Mucosa of stomach (tissue), 1 donor: ENCODE results near the gene VAPB.

Source experiments
- H3K27me3 ChIP-seq: one replicate; pipeline ENCODE4 v1.7.0; 2013; ENCODE audit warnings: mild to moderate bottlenecking, low read length; ENCODE audit not compliant: control insufficient read depth, insufficient read depth
- H3K36me3 ChIP-seq: one replicate; pipeline ENCODE4 v1.7.0; 2013; ENCODE audit warnings: low read length; ENCODE audit not compliant: control insufficient read depth, insufficient read depth
- H3K4me1 ChIP-seq: one replicate; pipeline ENCODE4 v1.7.0; 2013; ENCODE audit warnings: mild to moderate bottlenecking, low read length; ENCODE audit not compliant: control insufficient read depth, insufficient read depth
- H3K4me3 ChIP-seq: one replicate; pipeline ENCODE4 v1.7.0; 2013; ENCODE audit warnings: low read length
- H3K9ac ChIP-seq: one replicate; pipeline ENCODE4 v1.7.0; 2013; ENCODE audit warnings: mild to moderate bottlenecking, low read length, moderate library complexity
- H3K9me3 ChIP-seq: one replicate; pipeline ENCODE4 v1.7.0; 2013; ENCODE audit warnings: mild to moderate bottlenecking, low read length, moderate library complexity; ENCODE audit not compliant: control insufficient read depth
- donor health status: Pancreatic carcinoma.

VAPB gene

GRCh38 chr20:58471193-58472164 is 82.5 kb downstream of the VAPB start:
- Histone ChIP-seq H3K4me1 (no peaks in the 10 kb centered on the region), H3K9ac (no peak overlapping the region), H3K9me3 (no peaks in the 10 kb centered on the region), H3K36me3 (no peaks in the 10 kb centered on the region), H3K27me3 (peaks cover 4% of the 10 kb centered on the region), H3K4me3 (no peak overlapping the region)

DNA sequence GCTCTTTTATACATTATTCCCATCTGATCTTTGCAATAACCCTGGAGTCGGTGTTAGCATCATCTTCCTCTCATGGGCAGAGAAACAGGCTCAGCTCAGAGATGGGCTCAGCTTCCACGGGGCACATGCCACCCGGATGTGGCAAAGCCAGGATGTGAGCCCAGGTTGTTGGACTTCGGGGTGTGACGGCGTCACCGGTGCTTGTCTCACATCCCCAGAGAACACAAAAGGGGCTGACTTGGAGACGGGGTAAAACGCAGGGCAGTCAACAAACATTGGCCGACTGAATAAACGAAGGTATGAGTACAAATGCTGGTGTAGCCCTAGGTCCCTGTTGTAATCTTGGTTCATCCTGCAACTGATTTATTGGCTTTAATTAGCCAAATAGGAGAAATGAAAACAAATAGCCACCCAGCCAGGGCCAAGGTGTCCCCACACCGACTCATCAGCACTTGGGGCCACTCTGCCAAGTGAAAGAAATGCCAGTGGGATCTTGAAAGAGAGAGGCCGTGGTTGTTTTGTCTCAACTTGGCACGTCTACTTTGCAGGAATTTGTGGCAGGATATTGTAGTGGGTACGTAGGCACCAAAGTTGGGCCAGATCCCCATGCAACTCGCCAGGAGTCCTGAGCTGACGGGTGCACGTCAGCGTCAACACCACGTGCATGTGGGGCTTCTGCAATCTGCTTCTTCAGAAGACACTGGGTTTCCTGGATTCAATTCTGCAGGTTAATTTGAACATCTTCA is 83.4 kb downstream of the VAPB start:
- H3K9ac ChIP-seq: no peak overlapping the region

GRCh38 chr20:58473453-58474425 is 84.7 kb downstream of the VAPB start:
- Histone ChIP-seq H3K36me3 (no peaks in the 10 kb centered on the region), H3K9me3 (no peaks in the 10 kb centered on the region), H3K9ac (no peak overlapping the region), H3K4me3 (no peak overlapping the region), H3K27me3 (no peaks in the 10 kb centered on the region), H3K4me1 (no peaks in the 10 kb centered on the region)

More for the DNA sequence above, 83.4 kb downstream of the VAPB start:
- H3K4me3 ChIP-seq: no peak overlapping the region
- H3K36me3 ChIP-seq: no peaks in the 10 kb centered on the region
- H3K4me1 ChIP-seq: no peaks in the 10 kb centered on the region
- no peaks in the 10 kb centered on the region for H3K9me3 ChIP-seq
- no peaks in the 10 kb centered on the region for H3K27me3 ChIP-seq

- H3K9me3 ChIP-seq: no peaks in the 10 kb centered on the region
- H3K4me1 ChIP-seq: no peaks in the 10 kb centered on the region
- H3K27me3 ChIP-seq: no peaks in the 10 kb centered on the region
- H3K36me3 ChIP-seq: no peaks in the 10 kb centered on the region
- H3K4me3 ChIP-seq: no peak overlapping the region
- no peak overlapping the region for H3K9ac ChIP-seq
Observed at GRCh38 chr20:58475466-58475865, 86.4 kb downstream of the VAPB start.

GRCh38 chr20:58478141-58478805 is 89.2 kb downstream of the VAPB start:
- Histone ChIP-seq H3K9ac (no peak overlapping the region), H3K27me3 (no peaks in the 10 kb centered on the region), H3K4me3 (no peak overlapping the region), H3K4me1 (no peaks in the 10 kb centered on the region), H3K9me3 (no peaks in the 10 kb centered on the region), H3K36me3 (no peaks in the 10 kb centered on the region)

- Histone ChIP-seq H3K4me1 (no peaks in the 10 kb centered on the region), H3K9me3 (no peaks in the 10 kb centered on the region), H3K4me3 (no peak overlapping the region), H3K9ac (no peak overlapping the region), H3K27me3 (no peaks in the 10 kb centered on the region), H3K36me3 (no peaks in the 10 kb centered on the region)
Observed at GRCh38 chr20:58479726-58480440, 90.9 kb downstream of the VAPB start.

- H3K4me1 ChIP-seq: no peaks in the 10 kb centered on the region
- H3K9ac ChIP-seq: no peak overlapping the region
- H3K36me3 ChIP-seq: no peaks in the 10 kb centered on the region
- H3K4me3 ChIP-seq: no peak overlapping the region
- no peaks in the 10 kb centered on the region for H3K9me3 ChIP-seq
- no peaks in the 10 kb centered on the region for H3K27me3 ChIP-seq
Observed at GRCh38 chr20:58480551-58481336, 91.7 kb downstream of the VAPB start.

DNA sequence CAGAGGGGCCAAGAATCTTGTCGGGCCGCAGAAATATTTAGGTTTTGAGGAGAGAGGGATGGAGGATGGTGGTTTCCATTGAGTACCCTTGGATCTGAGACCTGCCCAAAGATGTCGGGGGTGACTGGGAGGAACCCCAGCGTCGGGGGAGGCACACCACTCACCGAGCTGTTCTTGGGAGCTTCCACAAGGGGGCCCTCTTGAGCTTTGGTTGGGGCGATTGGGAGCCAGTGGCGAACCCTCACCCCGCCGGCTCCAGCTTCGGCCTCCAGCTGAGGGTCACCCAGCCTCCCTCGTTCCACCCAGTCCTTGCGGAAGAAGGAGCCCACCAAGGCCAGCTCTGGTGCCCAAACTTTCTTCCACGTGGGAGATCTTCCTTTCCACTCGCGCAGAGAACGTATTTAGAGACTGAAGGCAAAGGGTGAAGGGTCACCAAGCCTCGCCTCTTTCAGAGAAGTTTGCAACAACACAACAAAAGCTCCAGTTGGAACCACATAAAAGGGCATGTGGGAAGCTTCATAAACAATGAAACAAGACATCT is 92.5 kb downstream of the VAPB start:
- H3K9me3 ChIP-seq: no peaks in the 10 kb centered on the region
- no peaks in the 10 kb centered on the region for H3K4me1 ChIP-seq
- no peak overlapping the region for H3K4me3 ChIP-seq
- no peaks in the 10 kb centered on the region for H3K36me3 ChIP-seq
- H3K27me3 ChIP-seq: no peaks in the 10 kb centered on the region
- no peak overlapping the region for H3K9ac ChIP-seq

DNA sequence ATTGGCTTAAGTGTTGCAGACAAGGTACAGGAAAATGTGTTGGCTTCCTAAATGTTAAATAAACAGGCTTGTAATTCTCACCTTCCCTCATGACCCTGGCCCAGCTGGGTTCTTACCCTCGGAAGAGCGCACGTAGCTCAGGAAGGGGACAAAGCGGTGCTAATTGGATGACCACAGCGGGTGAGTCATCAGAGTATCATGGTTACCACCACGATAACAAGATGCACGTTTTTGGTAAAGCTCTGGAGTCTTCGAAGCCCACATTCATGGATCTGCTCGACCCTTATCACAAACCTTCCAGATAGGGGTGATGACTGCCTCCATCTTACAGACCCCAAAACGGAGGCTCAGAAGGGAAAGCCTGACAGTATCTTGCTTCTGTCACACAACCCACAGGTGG is 93.4 kb downstream of the VAPB start:
- Histone ChIP-seq H3K27me3 (no peaks in the 10 kb centered on the region), H3K9ac (no peak overlapping the region), H3K36me3 (no peaks in the 10 kb centered on the region), H3K4me3 (no peak overlapping the region), H3K9me3 (no peaks in the 10 kb centered on the region), H3K4me1 (no peaks in the 10 kb centered on the region)

GRCh38 chr20:58483051-58483450 is 94.0 kb downstream of the VAPB start:
- H3K36me3 ChIP-seq: no peaks in the 10 kb centered on the region
- no peak overlapping the region for H3K9ac ChIP-seq
- no peaks in the 10 kb centered on the region for H3K9me3 ChIP-seq
- no peak overlapping the region for H3K4me3 ChIP-seq
- H3K27me3 ChIP-seq: no peaks in the 10 kb centered on the region
- H3K4me1 ChIP-seq: no peaks in the 10 kb centered on the region
